Uterus (tissue), 4 donors: ENCODE measurements around the gene CCDC85A. TPM values are rescaled to one million over a fixed set of nuclear protein-coding genes. Genes with fewer than 3 reads are reported as not detected.

Experiments
- DNase-seq, 2 donors: peaks; one replicate each; pipeline ENCODE4 v3.0.0-alpha.2; 2019 to 2020
- H3K27ac ChIP-seq, 2 donors: fragments of 200-600 bp; sonication (generic); 1 replicate in 1 of 2; 2 replicates in 1 of 2; pipeline ENCODE4 v1.5.1; 2016 to 2018
- H3K27me3 ChIP-seq, 2 donors: fragments of 200-600 bp; sonication (generic); one replicate each; pipeline ENCODE4 v1.5.1; 2018 to 2019; ENCODE audit warnings: control low read depth in 1 of 2
- H3K36me3 ChIP-seq, 2 donors: fragments of 200-600 bp; sonication (generic); one replicate each; pipeline ENCODE4 v1.5.1; 2019; ENCODE audit warnings: control low read depth in 1 of 2
- H3K4me1 ChIP-seq, 2 donors: fragments of 200-600 bp; sonication (generic); one replicate each; pipeline ENCODE4 v1.5.1; 2018 to 2019; ENCODE audit warnings: control low read depth in 1 of 2
- H3K4me3 ChIP-seq, 2 donors: fragments of 200-600 bp; sonication (generic); 1 replicate in 1 of 2; 2 replicates in 1 of 2; pipeline ENCODE4 v1.5.1; 2018 to 2019; ENCODE audit warnings: mild to moderate bottlenecking in 1 of 2
- H3K9me3 ChIP-seq, 2 donors: fragments of 200-600 bp; sonication (generic); one replicate each; pipeline ENCODE4 v1.5.1; 2019; ENCODE audit warnings: control low read depth in 1 of 2
- POLR2A ChIP-seq, 2 donors: fragments of 450-650 bp; IDR thresholded peaks; one replicate each; pipeline ENCODE4 v1.6.1; 2016; ENCODE audit warnings: antibody characterized with exemption in 2 of 2, mild to moderate bottlenecking in 1 of 2, moderate library complexity in 1 of 2
- intact Hi-C: fragments of 100-400 bp; cut with DNase I; formaldehyde crosslinking; loops from one replicate; pipeline ENCODE4 v1.15.1; 2023; ENCODE audit warnings: low total_unique reads
- total RNA-seq, 4 donors: library from RNA; depleted of rRNA in 3 of 4; stranded (reverse); fragments of >200 nt in 3 of 4; gene quantifications; one replicate each; pipeline versions ENCODE4 v1.1.0 to v1.2.4, GENCODE V29; 2014 to 2023
- TF ChIP-seq, protein P1 (sequence below), 4 experiments: fragments of 200-600 bp in 2 of 4; fragments of 450-650 bp in 2 of 4; sonication (generic) in 2 of 4; IDR thresholded peaks; one replicate each; pipeline ENCODE4 v1.5.1; 2016 to 2019; ENCODE audit warnings: antibody characterized with exemption in 4 of 4, mild to moderate bottlenecking in 2 of 4, moderate library complexity in 1 of 4
- donor health status: DM: yes; HTN: yes; CAD: no.

The CCDC85A gene
- total RNA-seq, 4 donors from 2014 or later = 4.7 to 23.2 (median 16.8) TPM

DNA sequence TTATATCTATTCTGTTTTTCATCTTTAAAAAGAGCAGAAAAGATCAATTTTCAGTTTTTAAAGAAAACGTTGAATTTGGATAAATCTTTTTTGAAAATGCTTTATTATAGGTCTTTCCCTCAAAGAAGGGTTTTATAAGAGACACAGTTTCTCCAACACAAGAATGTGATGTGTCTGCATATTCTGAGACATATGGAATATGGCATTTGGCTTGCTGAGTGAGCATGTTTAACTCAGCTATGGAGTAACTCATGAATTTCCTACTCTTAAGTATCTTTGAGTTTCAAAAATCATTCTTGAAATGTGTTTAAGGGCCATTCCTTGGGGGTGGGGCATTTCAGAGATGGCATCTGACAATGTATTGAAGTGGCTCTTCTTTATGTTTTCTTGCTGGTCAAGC lies 191.5 kb downstream of the CCDC85A start:
- intact Hi-C loops = no loop called here
- Histone ChIP-seq H3K27ac (no peak overlapping the region), H3K27me3 (no peaks in the 10 kb centered on the region), H3K4me3 (no peak overlapping the region), H3K36me3 (no peaks in the 10 kb centered on the region), H3K4me1 (no peaks in the 10 kb centered on the region), H3K9me3 (no peaks in the 10 kb centered on the region)
- TF ChIP-seq, protein P1, sequence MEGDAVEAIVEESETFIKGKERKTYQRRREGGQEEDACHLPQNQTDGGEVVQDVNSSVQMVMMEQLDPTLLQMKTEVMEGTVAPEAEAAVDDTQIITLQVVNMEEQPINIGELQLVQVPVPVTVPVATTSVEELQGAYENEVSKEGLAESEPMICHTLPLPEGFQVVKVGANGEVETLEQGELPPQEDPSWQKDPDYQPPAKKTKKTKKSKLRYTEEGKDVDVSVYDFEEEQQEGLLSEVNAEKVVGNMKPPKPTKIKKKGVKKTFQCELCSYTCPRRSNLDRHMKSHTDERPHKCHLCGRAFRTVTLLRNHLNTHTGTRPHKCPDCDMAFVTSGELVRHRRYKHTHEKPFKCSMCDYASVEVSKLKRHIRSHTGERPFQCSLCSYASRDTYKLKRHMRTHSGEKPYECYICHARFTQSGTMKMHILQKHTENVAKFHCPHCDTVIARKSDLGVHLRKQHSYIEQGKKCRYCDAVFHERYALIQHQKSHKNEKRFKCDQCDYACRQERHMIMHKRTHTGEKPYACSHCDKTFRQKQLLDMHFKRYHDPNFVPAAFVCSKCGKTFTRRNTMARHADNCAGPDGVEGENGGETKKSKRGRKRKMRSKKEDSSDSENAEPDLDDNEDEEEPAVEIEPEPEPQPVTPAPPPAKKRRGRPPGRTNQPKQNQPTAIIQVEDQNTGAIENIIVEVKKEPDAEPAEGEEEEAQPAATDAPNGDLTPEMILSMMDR (IDR thresholded peaks at IDR 0.05) = no peak
- no peak for TF ChIP-seq POLR2A (IDR thresholded peaks at IDR 0.05)
- no peak for DNase-seq

DNA sequence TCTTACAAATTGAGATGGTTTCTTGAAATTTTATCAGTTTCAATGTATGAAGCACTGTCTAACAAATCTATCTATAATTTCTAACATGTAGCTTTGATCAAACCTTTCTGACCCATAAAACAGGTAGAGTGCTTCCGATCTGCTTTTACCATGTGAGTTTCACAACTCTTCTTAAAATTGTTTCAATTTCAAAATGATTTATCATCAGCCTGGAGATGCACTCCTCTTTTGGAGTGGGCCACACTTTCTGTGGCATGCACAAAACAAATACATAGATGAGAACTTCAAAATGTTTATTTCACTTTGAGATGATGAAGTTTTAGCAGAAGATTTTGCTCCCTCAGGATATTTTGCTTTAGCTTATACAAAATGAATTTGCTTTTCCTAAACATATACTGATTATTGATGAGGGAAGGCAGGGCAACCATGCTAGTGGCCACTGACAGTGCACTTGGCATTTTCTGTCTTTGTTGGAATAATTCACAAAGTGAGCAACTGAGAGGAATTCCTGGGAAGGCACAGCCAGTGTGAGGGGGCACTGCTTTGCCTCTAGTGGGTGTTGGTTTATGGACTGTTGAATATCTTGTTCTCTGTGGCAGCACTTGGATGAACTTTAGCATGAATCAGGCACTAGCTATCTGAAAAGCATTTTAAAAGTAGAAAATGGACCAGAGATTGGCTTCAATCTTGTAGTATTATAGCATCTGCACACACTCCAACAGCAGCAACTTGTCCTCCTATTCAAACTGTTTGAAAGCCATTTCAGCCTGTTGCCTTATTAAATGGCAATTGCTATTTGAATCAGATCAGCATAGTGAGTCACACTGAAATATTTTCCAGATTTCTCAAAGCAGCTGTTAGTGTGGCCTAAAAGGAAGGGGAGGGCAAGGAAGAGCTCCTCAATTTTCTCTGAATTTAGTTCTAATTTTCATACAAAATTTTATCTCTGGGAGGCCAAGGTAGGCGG lies 193.2 kb downstream of the CCDC85A start:
- Histone ChIP-seq H3K9me3 (no peaks in the 10 kb centered on the region), H3K36me3 (no peaks in the 10 kb centered on the region), H3K27ac (no peak overlapping the region), H3K4me3 (no peak overlapping the region), H3K4me1 (no peaks in the 10 kb centered on the region), H3K27me3 (no peaks in the 10 kb centered on the region)
- DNase-seq = no peak
- TF ChIP-seq, protein P1 (IDR thresholded peaks at IDR 0.05) = no peak
- no peak for TF ChIP-seq POLR2A (IDR thresholded peaks at IDR 0.05)
- intact Hi-C loops = no loop called here

DNA sequence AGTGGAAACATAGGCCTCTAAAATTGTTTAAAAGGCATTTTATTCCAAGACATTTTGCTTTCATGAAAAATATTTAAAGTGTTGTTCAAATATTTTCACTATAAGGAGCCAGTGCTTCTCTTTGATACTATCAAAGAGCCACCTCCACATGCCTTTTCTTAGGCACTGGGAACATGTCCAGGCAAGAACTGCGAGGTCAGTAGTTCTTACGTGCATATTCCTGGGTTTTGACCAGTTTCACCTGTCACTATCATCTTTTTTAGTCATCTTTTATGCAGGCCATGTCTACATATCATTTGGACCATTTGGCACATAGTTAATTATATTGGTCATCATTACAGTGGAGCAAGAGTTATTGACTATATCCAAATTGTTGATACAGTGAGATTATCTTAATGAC lies 195.3 kb downstream of the CCDC85A start:
- Histone ChIP-seq H3K4me1 (no peaks in the 10 kb centered on the region), H3K36me3 (no peaks in the 10 kb centered on the region), H3K27ac (no peak overlapping the region), H3K27me3 (no peaks in the 10 kb centered on the region), H3K9me3 (no peaks in the 10 kb centered on the region), H3K4me3 (no peak overlapping the region)
- TF ChIP-seq, protein P1 (IDR thresholded peaks at IDR 0.05) = no peak
- TF ChIP-seq POLR2A (IDR thresholded peaks at IDR 0.05) = no peak
- intact Hi-C loops = no loop called here
- no peak for DNase-seq

DNA sequence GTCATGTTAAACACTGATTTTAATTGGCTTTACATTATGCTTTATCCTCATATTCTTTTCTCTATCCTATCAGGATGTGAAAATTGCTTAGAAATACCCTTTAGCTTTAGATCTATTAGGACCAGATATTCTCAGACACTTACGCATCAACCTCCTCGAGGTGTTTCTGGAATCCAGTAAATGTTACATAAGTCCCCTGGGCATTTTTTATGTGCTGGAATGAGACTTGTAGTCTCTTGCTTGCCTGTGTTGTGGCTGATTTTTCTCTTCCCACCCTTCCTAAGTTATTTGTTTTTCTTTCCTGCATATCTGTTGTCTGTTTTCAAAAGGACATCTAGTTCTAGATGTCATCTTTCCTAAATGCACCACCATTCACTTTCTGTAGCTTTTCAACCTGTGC lies 197.1 kb downstream of the CCDC85A start:
- intact Hi-C loops = no loop called here

DNA sequence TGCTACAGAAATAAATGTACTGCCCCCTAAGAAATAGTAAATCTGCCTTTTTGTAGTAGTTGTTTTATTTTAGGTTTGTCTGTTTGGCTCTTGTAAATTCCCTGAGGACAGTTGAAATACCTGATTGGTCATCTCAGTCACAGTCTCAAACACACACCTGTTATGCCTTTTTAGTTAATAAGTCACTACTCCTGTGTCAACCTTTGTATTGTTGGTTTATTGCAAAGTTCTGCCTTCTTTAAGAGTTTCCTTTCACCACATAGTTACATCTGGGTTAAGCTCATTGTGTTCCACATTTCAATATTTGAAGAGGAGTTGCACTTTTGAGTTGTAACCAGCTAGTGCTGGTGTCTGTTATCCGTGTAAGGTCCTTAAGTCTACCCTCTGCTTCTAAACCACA lies 198.7 kb downstream of the CCDC85A start:
- intact Hi-C loops = no loop called here
- Histone ChIP-seq H3K36me3 (no peaks in the 10 kb centered on the region), H3K27me3 (no peaks in the 10 kb centered on the region), H3K4me1 (no peaks in the 10 kb centered on the region), H3K27ac (no peak overlapping the region), H3K4me3 (no peak overlapping the region), H3K9me3 (no peaks in the 10 kb centered on the region)
- no peak for DNase-seq
- no peak for TF ChIP-seq POLR2A (IDR thresholded peaks at IDR 0.05)
- TF ChIP-seq, protein P1 (IDR thresholded peaks at IDR 0.05) = no peak

More for the DNA sequence above, 197.1 kb downstream of the CCDC85A start:
- Histone ChIP-seq H3K27ac (no peak overlapping the region), H3K36me3 (no peaks in the 10 kb centered on the region), H3K27me3 (no peaks in the 10 kb centered on the region), H3K9me3 (no peaks in the 10 kb centered on the region), H3K4me3 (no peak overlapping the region), H3K4me1 (no peaks in the 10 kb centered on the region)
- TF ChIP-seq, protein P1 (IDR thresholded peaks at IDR 0.05) = no peak
- no peak for TF ChIP-seq POLR2A (IDR thresholded peaks at IDR 0.05)
- DNase-seq = no peak
